MM.1S (cell line): ENCODE results near the gene CAMK1G.

Source experiments
- CTCF ChIP-seq: fragments of 300-600 bp; sonication (generic); IDR thresholded peaks from 2 replicates; pipeline ENCODE4 v1.5.1; 2016; ENCODE audit warnings: antibody characterized with exemption, low read length, mixed read lengths
- EZH2 ChIP-seq: fragments of 300-600 bp; sonication (generic); optimal IDR thresholded peaks from 2 replicates; pipeline ENCODE3; 2017; ENCODE audit warnings: low read depth, mild to moderate bottlenecking, antibody characterized with exemption, low read length, mixed read lengths
- EZH2phosphoT487 ChIP-seq: fragments of 300-600 bp; sonication (generic); IDR thresholded peaks from 2 replicates; pipeline ENCODE4 v1.6.1; 2018; ENCODE audit warnings: antibody characterized with exemption, low read length

DNA sequence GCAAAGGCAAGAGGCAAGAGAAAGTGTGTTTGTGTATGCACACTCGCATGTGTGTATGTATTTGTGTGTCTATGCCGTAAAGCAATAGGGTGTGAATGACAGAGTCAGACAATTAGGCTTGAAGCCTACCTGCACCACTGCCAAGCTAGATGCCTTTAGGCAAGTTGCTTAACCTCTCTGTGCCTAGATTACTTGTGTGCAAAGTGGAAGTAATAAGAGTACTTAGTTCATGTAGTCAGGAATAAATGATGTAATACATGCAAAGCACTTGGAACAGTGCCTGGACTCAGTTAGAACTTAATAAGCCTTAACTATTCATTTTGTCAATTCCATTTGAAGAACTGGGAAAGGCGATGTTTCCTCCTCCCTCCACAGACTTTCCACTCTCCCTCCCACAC is 37.0 kb downstream of the CAMK1G start:
- no peak for TF ChIP-seq CTCF
- TF ChIP-seq EZH2 = no peak
- no peak for TF ChIP-seq EZH2phosphoT487
